ENCODE measurements around the gene DDB1.

Gene DDB1

DNA sequence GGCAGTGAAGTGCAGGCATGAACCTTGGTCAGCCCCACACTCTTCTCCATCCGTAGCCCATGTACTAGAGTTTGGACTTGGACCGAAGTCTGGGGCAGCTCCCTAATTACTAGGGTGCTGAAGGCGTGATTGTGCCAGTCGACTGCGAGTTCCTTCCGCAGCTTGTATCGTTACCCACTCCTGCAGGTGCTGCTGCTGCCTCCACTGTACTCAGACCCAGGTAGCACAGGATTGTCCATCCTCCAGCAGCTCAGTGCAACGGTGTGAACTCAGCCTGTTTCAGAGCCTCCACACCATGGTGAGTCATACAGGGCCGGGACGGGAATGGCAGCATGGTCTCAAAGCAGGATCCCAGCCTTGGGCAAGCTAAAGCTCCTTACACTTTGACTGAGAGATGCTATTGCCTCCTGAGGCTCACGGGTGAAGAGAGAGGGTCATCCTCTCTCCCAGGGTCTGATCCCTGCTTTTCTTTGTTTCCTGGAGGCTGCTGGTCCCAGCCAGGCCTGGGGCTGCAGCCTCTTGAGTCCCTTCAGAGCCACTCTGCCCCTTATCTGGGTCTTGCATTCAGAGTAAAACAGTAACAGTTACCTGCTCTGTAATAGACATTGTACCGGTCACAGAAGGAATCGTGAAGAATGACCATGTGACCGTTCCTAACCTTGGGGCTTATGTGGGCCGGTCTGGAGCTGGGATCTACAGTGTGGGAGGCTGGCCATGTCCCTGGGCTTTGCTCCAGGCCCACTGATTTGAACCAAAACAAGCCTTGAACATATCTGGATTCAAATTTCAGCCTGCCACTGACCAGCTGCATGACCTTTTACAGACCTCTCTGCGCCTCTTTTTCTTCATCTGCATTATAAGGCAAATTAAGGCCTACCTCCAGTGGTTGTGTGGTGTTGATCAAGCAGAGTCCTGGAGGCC, 1.8 kb upstream of the DDB1 start:
- DNase-seq: no peak

DNA sequence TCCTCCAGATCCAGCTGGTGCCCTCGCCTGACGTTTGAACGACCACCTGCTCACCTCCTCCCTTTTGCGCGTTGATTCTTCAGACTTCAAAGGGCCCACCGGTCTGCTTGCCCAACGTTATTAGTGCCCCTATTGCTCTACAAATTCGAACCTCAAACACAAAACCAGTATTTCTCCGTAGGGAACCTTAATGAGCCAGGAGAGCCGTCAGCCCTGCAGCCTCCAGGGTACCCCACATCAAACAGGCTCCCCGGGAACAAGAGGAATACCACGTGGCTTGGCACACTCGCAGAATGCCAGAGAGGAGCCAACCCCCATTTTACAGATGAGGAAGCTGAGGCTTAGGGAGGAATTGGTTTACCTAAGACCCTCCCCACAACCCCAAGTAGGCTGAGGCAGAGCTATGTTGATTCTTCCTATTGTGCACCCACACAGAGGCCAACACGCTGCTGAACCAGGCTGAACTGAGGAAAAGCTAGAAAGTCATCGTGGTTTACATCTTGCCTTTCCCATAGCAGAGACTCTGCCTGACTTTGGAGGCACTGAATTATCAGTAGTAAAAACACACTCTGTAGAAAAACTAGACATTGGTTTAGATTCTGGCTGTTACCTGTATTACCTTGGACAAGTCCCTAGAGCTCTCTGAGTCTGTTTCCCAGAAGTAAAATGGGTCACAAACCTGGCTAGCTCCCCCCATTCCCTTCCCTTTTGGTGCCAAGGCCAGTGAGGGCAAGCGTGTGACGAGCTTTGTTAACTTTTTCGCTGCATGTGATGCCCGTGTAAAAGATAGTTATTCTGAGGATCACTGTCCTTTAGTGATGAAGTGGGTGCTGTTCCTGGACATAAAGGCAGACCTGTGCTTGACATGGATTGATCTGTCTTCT, 887 bp upstream of the DDB1 start:
- DNase-seq: no peak

DNA sequence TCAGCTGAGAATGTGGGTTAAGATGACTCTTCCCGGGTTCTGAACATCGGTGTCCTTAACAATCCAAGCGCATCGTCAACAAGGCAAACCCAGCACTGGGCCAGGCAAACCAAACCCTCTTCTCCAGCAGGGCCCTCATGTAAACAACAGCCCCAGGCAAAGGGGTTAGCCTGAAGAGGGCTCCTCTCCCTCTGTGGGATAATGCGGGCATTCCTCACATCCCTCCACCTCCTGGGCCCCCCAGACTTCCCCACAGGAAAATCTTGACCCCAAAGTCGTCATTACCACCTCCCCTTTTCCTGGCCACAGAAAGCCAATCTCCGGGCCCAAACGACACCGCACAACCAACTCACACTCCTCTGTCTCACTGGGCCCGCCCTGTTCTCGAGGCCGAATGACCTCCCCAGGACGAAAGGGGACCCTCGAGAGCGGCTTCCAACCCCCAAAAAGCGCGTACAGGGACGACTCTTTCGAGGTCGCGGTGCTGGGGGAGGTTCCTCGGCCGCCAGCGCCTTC, 566 bp downstream of the DDB1 start:
- DNase-seq: no peak

DNA sequence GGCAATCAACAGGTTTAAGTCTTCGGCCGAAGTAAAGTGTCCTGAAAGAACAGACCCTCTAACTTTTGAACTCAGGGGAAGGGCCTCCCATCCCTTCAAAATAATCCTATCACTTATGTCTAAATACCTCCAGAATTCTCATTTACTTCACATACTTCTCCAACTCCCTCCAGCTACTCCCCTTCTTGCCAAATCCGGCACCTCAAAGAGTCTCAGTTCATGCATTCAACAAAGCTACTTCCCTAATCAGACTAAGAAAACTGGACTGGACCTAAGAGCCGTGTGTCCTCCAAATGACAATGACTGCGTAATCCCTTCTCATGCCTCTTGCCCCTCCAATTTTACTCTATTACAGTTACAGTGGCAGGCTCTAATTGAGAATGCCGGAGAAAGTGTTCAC, 1.3 kb downstream of the DDB1 start:
- DNase-seq: no peak

- no peak for DNase-seq
These were observed 3.0 kb downstream of the DDB1 start for GRCh38 chr11:61329871-61330270.

GRCh38 chr11:61328351-61328750, 4.6 kb downstream of the DDB1 start:
- DNase-seq: no peak

- DNase-seq: no peak
These were observed 5.2 kb downstream of the DDB1 start for GRCh38 chr11:61327669-61328071.

DNA sequence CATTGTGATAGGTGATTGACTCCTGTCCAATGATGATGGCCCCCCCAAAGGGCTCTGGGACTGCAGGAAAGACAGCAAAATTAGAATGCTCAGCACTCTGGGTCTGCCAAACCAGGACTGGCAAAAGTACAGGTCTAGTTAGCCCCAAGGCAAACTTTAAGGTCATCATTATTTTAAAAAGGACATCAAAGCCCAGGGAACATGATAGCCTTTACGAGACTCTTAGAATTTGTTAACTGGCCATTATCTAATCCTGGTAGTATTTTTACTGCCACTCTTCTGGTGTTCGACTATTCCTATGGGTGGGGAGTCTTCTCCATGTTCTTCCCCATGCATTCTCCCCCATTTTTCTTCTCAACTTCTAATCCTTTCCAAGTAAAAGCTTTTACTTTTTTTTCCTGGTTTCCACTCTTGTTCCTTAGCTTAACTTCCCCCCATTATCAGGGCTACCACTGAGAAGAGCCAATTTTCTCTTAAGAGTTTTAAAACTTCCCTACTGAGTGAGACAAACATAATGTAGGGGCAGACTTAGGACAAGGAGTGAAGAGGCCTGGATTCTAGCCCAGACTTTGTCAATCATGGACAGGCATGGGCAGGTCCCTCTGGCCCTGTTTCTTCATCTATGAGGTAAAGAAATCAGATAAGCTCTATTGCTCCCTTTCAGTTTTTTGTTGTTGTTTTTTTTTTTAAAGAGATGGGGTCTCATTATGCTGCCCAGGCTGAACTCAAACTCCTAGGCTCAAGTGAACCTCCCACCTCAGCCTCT, 7.1 kb downstream of the DDB1 start:
- no peak for DNase-seq

GRCh38 chr11:61315260-61315659, 17.6 kb downstream of the DDB1 start:
- DNase-seq: no peak

GRCh38 chr11:61310749-61311148, 22.2 kb downstream of the DDB1 start:
- DNase-seq: no peak

DNA sequence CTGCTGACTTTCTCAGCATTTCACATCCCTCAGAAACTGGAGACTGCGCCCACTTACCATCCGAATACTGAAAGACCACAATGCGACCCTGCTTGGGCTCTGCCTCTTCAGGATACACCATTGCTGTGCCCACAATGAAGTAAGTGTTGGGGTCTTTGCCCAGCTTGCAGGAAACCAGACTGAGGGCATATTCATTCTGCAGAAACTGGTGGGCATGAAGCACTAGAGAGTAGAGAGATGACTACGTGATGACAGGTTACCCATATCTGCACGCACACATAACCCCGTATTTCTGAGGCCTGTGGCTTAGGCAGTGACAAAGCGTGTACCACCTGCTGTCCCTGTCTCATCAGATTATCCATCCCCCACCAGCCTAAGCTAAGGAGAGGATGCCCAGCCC, 23.2 kb downstream of the DDB1 start:
- no peak for DNase-seq

- DNase-seq: no peak
These were observed 23.8 kb downstream of the DDB1 start for GRCh38 chr11:61309141-61309540.

DNA sequence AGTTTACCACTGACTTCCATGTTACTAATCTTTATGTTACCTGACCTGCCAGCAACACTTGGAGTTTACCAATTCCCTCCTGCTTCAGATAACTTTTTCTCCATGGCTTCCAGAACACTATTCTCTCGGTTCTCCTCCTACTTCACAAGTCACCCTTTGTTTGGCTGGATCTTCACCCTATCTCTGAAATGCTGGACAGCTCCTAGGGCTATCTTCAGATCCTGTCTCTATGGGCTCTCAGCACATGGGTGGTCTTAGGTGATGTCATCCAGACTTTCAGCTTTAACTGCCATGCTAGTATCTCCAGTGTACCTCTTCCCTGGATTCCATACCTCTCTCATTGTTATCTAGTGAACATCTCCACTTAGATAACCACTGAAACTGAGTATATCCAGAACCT, 25.6 kb downstream of the DDB1 start:
- no peak for DNase-seq

- no peak for DNase-seq
These were observed 26.7 kb downstream of the DDB1 start for GRCh38 chr11:61306221-61306620.

DNA sequence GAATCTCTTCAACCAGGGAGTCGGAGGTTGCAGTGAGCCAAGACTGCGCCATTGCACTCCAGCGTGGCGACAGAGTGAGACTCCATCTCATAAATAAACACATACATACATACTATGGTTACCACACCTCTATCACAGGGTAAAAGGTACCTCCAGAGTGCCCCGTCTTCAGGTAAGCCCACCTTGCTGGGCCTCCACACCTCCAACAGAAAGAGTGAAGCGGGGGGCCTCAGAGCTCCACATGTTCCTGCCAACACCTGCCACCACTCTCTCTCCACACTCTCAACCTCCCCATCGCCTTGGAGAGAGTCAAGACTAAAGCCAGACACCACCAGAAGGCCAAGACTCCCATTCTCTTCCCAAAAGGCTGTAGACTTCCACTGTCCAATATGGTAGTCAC, 27.5 kb downstream of the DDB1 start:
- no peak for DNase-seq

DNA sequence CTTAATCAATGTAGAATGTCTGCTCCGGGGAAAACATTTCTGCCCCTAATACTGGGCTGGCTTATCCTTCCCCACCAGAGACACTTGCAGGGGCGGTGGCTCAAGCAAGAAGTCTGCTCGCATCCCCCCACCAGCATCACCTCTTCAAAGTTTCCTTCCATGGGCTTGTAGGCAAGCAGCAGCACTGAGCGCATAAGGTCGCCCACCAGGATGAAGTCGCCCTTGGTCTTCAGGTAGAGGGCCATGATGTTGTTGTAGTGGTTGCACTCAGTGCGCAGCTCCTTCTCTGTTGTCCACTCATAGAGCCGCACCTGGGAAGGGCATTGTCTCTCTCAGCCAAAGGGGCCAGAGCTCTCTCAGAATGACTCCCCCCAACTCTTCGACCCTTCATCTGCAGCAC, 29.2 kb downstream of the DDB1 start:
- DNase-seq: no peak

GRCh38 chr11:61302550-61302949, 30.4 kb downstream of the DDB1 start:
- no peak for DNase-seq

DNA sequence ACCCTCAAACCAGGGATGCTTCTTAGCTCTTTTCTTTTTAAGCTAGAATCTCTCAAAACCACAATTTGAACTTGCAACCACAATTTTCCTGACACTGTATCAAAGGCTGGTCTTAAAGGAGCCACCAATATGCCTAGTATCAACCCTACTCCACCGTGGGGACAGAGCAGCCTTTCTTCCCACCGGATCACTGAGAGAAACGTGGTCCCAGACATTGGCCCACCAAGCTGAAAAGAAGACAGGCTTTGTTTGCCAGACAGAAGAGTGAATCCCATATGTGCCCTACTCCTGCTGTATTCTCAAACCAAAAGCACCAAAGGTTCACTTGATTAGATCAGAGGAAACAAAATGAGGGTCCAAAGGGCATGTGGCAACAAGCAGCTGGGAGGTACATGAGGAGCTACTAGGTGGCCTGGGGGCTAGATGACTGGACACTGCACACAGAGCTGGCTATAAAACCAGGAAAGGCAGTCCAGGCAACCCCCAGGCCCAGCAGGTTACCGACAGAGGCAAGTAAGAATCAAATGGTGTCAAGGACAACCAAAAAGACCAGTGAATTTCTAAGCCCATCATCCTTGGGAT, 34.2 kb downstream of the DDB1 start:
- no peak for DNase-seq

DNA sequence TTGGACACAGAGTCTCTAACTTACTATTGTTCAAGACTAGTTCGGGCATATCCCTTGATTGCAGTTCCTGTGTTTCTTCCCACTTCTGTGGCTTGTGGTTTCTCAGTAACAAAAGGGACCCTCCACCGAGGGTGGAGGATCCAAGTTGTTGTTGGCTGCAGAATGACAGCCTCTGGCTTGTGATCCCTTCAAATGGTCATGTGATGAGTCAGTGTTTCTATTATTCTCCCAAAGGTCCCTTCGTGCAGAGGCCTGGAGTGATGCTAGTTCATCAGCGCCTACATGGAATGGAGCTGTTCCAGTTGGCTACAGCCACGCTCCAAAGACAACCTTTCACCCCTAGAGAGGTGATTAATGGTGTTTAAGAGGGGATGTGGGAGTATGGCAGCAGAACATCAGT, 35.2 kb downstream of the DDB1 start:
- no peak for DNase-seq

- DNase-seq: no peak
These were observed 35.6 kb downstream of the DDB1 start for GRCh38 chr11:61297341-61297740.

GRCh38 chr11:61295596-61295926, 37.3 kb downstream of the DDB1 start:
- no peak for DNase-seq

DNA sequence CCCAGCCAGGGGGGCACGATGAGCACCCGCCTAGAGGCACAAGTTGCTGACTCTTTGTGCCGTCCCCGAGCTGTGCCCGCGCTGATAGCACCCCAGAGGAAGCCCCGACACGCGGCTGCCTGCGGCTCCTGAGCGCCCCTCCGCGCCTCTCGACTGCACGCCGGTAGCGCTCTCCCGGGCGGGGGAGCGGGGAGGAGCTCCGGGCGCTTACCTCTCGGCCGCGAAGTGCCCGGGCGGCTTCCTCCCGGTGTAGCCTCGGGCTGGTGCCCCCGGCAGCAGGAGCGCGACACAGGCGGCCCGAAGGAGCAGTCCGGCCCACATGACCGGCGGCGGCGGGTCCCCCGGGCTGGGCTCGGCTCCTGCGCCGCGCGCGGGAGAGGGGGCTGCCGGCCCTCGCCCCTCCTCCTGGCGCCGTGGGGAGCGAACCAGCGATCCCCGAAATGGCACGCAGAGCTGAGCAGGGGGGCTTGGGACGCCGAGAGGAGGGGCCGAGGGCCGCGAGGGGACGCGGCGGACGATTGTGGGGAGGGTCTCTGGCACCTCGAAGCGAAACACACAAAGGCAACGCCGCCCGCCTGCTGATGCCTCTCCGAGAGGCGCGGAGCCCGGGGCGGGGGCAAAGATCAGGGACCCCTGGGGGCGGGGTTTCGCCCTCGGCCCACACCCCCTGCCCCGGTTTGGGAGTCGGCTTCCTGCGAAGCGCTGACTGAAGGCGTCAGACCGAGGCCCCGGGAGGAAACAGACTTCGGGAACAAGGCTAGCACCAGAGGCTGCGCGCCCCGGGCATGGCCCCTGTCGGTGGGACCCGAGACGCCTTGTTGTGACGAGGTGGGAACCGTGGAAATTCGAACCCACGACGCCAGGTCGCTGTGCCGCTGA, 37.9 kb downstream of the DDB1 start, which contains the start of gene VWCE:
TSS of gene VWCE (minus strand) at position 600 of the 879 bp plus-strand sequence. CDS start at position 321, 279 bp downstream.
- peak; percentile 34 for DNase-seq
